Activated CD4-positive, alpha-beta T cell treated with anti-CD3 and anti-CD28 coated beads for 24 hours (primary cell): ENCODE data around the gene TMEM167A.
"Not testable (repeated sequence)": the region's sequence is repeated elsewhere in the genome, so short reads cannot be mapped to it uniquely, and the experiment has no call there.

Source experiments
- DNase-seq, 2 donors: peaks; one replicate each; pipeline ENCODE4 v3.0.0-alpha.2; 2020; ENCODE audit warnings: low read depth in 2 of 2

Gene TMEM167A

GRCh38 chr5:83090169-83090568, 13.0 kb upstream of the TMEM167A start:
- DNase-seq: no peak

GRCh38 chr5:83085106-83085505, 7.9 kb upstream of the TMEM167A start:
- DNase-seq: no peak

- no peak for DNase-seq
Observed at GRCh38 chr5:83084336-83084735, 7.1 kb upstream of the TMEM167A start.

- no peak for DNase-seq
Observed at GRCh38 chr5:83082750-83083149, 5.6 kb upstream of the TMEM167A start.

GRCh38 chr5:83077662-83078261, 568 bp upstream of the TMEM167A start:
- no peak for DNase-seq

- DNase-seq: no peak
Observed at GRCh38 chr5:83072966-83073365, 4.2 kb downstream of the TMEM167A start.

- DNase-seq: no peak
Observed at GRCh38 chr5:83071286-83072051, 5.7 kb downstream of the TMEM167A start.

- DNase-seq: no peak
Observed at GRCh38 chr5:83069096-83069799, 7.9 kb downstream of the TMEM167A start.

- DNase-seq: not testable (repeated sequence)
Observed at GRCh38 chr5:83067377-83067776, 9.8 kb downstream of the TMEM167A start.

GRCh38 chr5:83066548-83067110, 10.6 kb downstream of the TMEM167A start:
- DNase-seq: no peak

- no peak for DNase-seq
Observed at GRCh38 chr5:83059341-83059740, 17.9 kb downstream of the TMEM167A start.

GRCh38 chr5:83058726-83059125, 18.5 kb downstream of the TMEM167A start:
- no peak for DNase-seq

GRCh38 chr5:83055166-83055565, 22.0 kb downstream of the TMEM167A start:
- DNase-seq: no peak

- no peak for DNase-seq
Observed at GRCh38 chr5:83050723-83051340, 26.4 kb downstream of the TMEM167A start.

- no peak for DNase-seq
Observed at GRCh38 chr5:83049370-83049885, 27.8 kb downstream of the TMEM167A start.

- no peak for DNase-seq
Observed at GRCh38 chr5:83048811-83049210, 28.4 kb downstream of the TMEM167A start.

GRCh38 chr5:83048277-83048676, 28.9 kb downstream of the TMEM167A start:
- no peak for DNase-seq

GRCh38 chr5:83044926-83045325, 32.3 kb downstream of the TMEM167A start:
- DNase-seq: no peak

- no peak for DNase-seq
Observed at GRCh38 chr5:83042507-83042906, 34.7 kb downstream of the TMEM167A start.

- no peak for DNase-seq
Observed at GRCh38 chr5:83038924-83039323, 38.3 kb downstream of the TMEM167A start.

GRCh38 chr5:83036991-83037575, 40.1 kb downstream of the TMEM167A start:
- DNase-seq: no peak
